Sigmoid colon (tissue), 7 donors: ENCODE results near the gene DPM1. TPM values are rescaled to one million over a fixed set of nuclear protein-coding genes. Genes with fewer than 3 reads are reported as not detected.
"Not testable (repeated sequence)": the region's sequence is repeated elsewhere in the genome, so short reads cannot be mapped to it uniquely, and the experiment has no call there.

ENCODE experiments used
- DNase-seq: peaks from one replicate; pipeline ENCODE4 v3.0.0-alpha.2; 2019
- H3K27ac ChIP-seq, 4 donors: fragments of 200-600 bp; sonication (generic); one replicate each; pipeline ENCODE4 v1.5.1; 2016 to 2019; ENCODE audit warnings: mild to moderate bottlenecking in 1 of 4
- H3K27me3 ChIP-seq, 3 donors: fragments of 200-600 bp; sonication (generic); one replicate each; pipeline ENCODE4 v1.5.1; 2019; ENCODE audit warnings: mild to moderate bottlenecking in 1 of 3
- H3K36me3 ChIP-seq, 4 donors: fragments of 200-600 bp; sonication (generic); one replicate each; pipeline ENCODE4 v1.5.1; 2016 to 2019
- H3K4me1 ChIP-seq, 4 donors: fragments of 200-600 bp; sonication (generic); one replicate each; pipeline ENCODE4 v1.5.1; 2017 to 2019
- H3K4me3 ChIP-seq, 4 donors: fragments of 200-600 bp; sonication (generic); one replicate each; pipeline ENCODE4 v1.5.1; 2017 to 2019; ENCODE audit warnings: mild to moderate bottlenecking in 2 of 4, moderate library complexity in 1 of 4
- H3K9me3 ChIP-seq, 4 donors: fragments of 200-600 bp in 3 of 4; sonication (generic) in 3 of 4; one replicate each; pipeline versions ENCODE4 v1.5.1 to v1.6.1; 2013 to 2019
- CTCF ChIP-seq, 4 experiments: fragments of 450-650 bp in 3 of 4; fragments of 200-600 bp in 1 of 4; IDR thresholded peaks; one replicate each; pipeline ENCODE4 v1.5.1; 2016 to 2019; ENCODE audit warnings: antibody characterized with exemption in 4 of 4, mild to moderate bottlenecking in 3 of 4, moderate library complexity in 2 of 4
- EP300 ChIP-seq, 4 donors: sonication (generic); formaldehyde crosslinking; IDR thresholded peaks; one replicate each; pipeline ENCODE4 v1.6.1; 2017; ENCODE audit warnings: antibody characterized with exemption in 4 of 4
- POLR2A ChIP-seq, 2 donors: fragments of 450-650 bp; IDR thresholded peaks; one replicate each; pipeline ENCODE4 v1.6.1; 2016; ENCODE audit warnings: antibody characterized with exemption in 2 of 2, mild to moderate bottlenecking in 2 of 2, moderate library complexity in 2 of 2
- POLR2AphosphoS5 ChIP-seq, 4 donors: sonication (generic); formaldehyde crosslinking; IDR thresholded peaks; one replicate each; pipeline ENCODE4 v1.6.1; 2017; ENCODE audit warnings: antibody characterized with exemption in 4 of 4
- WGBS, 2 donors: extraction: QIAGEN DNeasy Blood & Tissue Kit; methylation state at CpG; one replicate each; pipeline ENCODE4 v1.1.7; 2013; 5-methylcytosine and 5-hydroxymethylcytosine counted together
- intact Hi-C: fragments of 100-400 bp; cut with DNase I; formaldehyde crosslinking; loops from one replicate; pipeline ENCODE4 v1.15.1; 2023
- polyA plus RNA-seq, 3 donors: library from polyadenylated mRNA; stranded (reverse); fragments of 200-250 nt; gene quantifications; one replicate each; pipeline ENCODE4 v1.2.3, GENCODE V29; 2013
- total RNA-seq, 4 donors: library from RNA; depleted of rRNA; stranded (reverse); fragments of >200 nt; gene quantifications; one replicate each; pipeline ENCODE4 v1.1.0, GENCODE V29; 2016
- donor health status: healthy with polysubstance abuse.
- donor health status: Bipolar disorder and iron deficiency.
- donor health status: healthy.

Gene DPM1
- total and polyA plus RNA-seq, 7 donors, result 45.4 to 94.6 (median 60.4) TPM

DNA sequence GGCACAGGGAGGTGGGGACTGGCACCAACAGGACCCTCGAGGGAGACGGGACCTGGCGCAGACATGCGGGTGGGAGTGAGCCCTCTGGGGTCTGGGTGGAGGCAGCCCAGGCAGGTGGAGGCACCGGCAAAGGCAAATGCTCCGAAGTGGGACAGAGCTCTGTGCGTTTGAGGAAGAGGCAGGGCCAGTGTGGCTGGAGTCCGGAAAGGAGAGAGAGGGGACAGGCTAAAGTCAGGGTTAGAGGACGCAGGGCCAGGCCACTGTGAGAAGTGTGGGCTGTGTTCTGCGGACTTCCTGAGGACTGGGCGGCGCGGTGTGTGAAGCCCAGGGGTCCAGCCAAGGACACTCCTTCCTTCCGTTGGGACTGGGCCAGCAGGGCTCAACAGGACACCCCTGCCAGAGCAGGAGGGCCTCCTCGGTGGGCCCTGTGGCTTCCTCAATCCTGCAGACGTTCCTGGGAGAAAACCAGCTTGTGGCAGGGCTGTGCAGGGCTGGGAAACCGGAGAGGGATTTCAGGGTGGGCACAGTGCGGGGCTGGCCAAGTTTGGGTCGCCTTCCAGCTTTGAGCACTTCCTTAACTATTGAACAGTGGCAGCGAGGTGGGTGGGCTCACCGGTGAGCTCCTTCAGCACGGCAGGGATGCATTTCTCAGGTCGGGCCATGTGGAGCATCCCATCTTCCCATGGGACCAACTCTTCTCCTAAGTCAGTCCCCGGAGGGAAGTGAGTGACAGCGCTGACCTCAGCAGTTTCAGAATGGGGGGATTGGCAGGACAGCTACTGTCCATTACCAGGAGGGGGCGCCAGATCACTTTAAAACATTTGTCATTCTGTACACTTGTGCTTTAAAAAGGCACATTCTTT, 22.8 kb upstream of the DPM1 start:
- intact Hi-C loops, result no loop called here
- Histone ChIP-seq H3K9me3 (no peaks in the 10 kb centered on the region), H3K36me3 (no peaks in the 10 kb centered on the region), H3K27me3 (peaks cover 4 to 56% (median 13%) of the 10 kb centered on the region in 3 donors), H3K27ac (peak overlapping the region in 1 of 4 donors; percentile 1), H3K4me1 (peaks cover 0 to 7% (median 0%) of the 10 kb centered on the region in 4 donors), H3K4me3 (no peak overlapping the region)
- no peak for DNase-seq
- 56 to 60% methylated on average over 26 of the region's 26 CpGs for WGBS, 2 donors
- TF ChIP-seq POLR2A (IDR thresholded peaks at IDR 0.05) (no peak), EP300 (IDR thresholded peaks at IDR 0.05) (no peak), CTCF (IDR thresholded peaks at IDR 0.05) (peak in 3 of 4 experiments; percentile 54 to 69 (median 68))

GRCh38 chr20:50980071-50980681, 21.8 kb upstream of the DPM1 start:
- Histone ChIP-seq H3K27ac (peak overlapping the region in 2 of 4 donors; percentile 1 to 14), H3K4me3 (no peak overlapping the region), H3K9me3 (no peaks in the 10 kb centered on the region), H3K36me3 (no peaks in the 10 kb centered on the region), H3K27me3 (peaks cover 4 to 50% (median 9%) of the 10 kb centered on the region in 3 donors), H3K4me1 (peaks cover 0 to 7% (median 0%) of the 10 kb centered on the region in 4 donors)
- WGBS, 2 donors, result 56 to 63% methylated on average over 8 of the region's 8 CpGs
- no peak for TF ChIP-seq POLR2A (IDR thresholded peaks at IDR 0.05)
- TF ChIP-seq EP300 (IDR thresholded peaks at IDR 0.05), result peak in 1 of 4 donors; percentile 37
- TF ChIP-seq POLR2AphosphoS5 (IDR thresholded peaks at IDR 0.05), result peak in 2 of 4 donors; percentile 18 to 66
- no peak for TF ChIP-seq CTCF (IDR thresholded peaks at IDR 0.05)
- intact Hi-C loops, result no loop called here
- no peak for DNase-seq

- H3K4me3 ChIP-seq, H3K27ac ChIP-seq, H3K36me3 ChIP-seq, intact Hi-C loops, DNase-seq, H3K9me3 ChIP-seq, H3K4me1 ChIP-seq: not testable (repeated sequence)
- WGBS, 2 donors, result 92 to 96% methylated on average over 4 of the region's 4 CpGs
- H3K27me3 ChIP-seq, result peaks cover 3 to 38% (median 4%) of the 10 kb centered on the region in 3 donors
Observed at GRCh38 chr20:50978533-50978932, 20.2 kb upstream of the DPM1 start.

- H3K27me3 ChIP-seq, result peaks cover 3 to 28% (median 4%) of the 10 kb centered on the region in 3 donors
Observed at GRCh38 chr20:50977066-50978021, 19.0 kb upstream of the DPM1 start.

More at GRCh38 chr20:50977066-50978021, 19.0 kb upstream of the DPM1 start:
- intact Hi-C loops, result no loop called here
- Histone ChIP-seq H3K4me1 (peaks cover 0 to 7% (median 0%) of the 10 kb centered on the region in 4 donors), H3K36me3 (no peaks in the 10 kb centered on the region), H3K4me3 (no peak overlapping the region), H3K27ac (no peak overlapping the region), H3K9me3 (no peaks in the 10 kb centered on the region)
- DNase-seq, result no peak
- TF ChIP-seq EP300 (IDR thresholded peaks at IDR 0.05) (no peak), POLR2AphosphoS5 (IDR thresholded peaks at IDR 0.05) (no peak), CTCF (IDR thresholded peaks at IDR 0.05) (no peak), POLR2A (IDR thresholded peaks at IDR 0.05) (no peak)
- WGBS, 2 donors, result 35 to 65% methylated on average over 20 of the region's 20 CpGs
